ENCODE measurements around the gene CCDC102A. TPM values are rescaled to one million over a fixed set of nuclear protein-coding genes. Genes with fewer than 3 reads are reported as not detected.
A peak's percentile ranks its signal among the peaks of the same experiment; 100 is the strongest.

The CCDC102A gene
- polyA plus RNA-seq, 3 donors: not detected

GRCh38 chr16:57470711-57471110 lies 65.7 kb downstream of the CCDC102A start:
- peaks cover 12% of the 10 kb centered on the region for H3K4me1 Mint-ChIP-seq
- H3K27ac Mint-ChIP-seq: peak overlapping the region in 3 of 7 donors; percentile 15 to 46 (median 28)
- Histone ChIP-seq H3K27ac (ENCODE audit: low read depth in 1 of 2, low read length in 2 of 2) (peak overlapping the region in 1 of 2 donors; percentile 11), H2AFZ (ENCODE audit: insufficient read depth, low read depth, low read length, poor library complexity, severe bottlenecking) (no peak overlapping the region), H3K9ac (ENCODE audit: insufficient read depth, low read length, poor library complexity, severe bottlenecking) (no peak overlapping the region), H3K27me3 (ENCODE audit: control insufficient read depth in 2 of 2, insufficient read depth in 2 of 2, low read length in 2 of 2) (no peaks in the 10 kb centered on the region), H4K20me1 (ENCODE audit: insufficient read depth, low read length) (peaks cover 4% of the 10 kb centered on the region), H3K79me2 (ENCODE audit: insufficient read depth, low read length) (no peaks in the 10 kb centered on the region), H3K4me3 (replicated peaks in 1 of 3; ENCODE audit: low read depth in 2 of 3, low read length in 3 of 3) (no peak overlapping the region), H3K4me1 (ENCODE audit: control insufficient read depth in 1 of 2, insufficient read depth in 2 of 2, low read length in 2 of 2) (peaks cover 2 to 16% of the 10 kb centered on the region in 2 donors), H3K4me2 (replicated peaks; ENCODE audit: extremely low read depth, low read length, poor library complexity, severe bottlenecking) (no peak overlapping the region), H3K9me3 (replicated peaks in 1 of 2; ENCODE audit: control insufficient read depth in 1 of 2, insufficient read depth in 1 of 2, low read length in 2 of 2) (no peaks in the 10 kb centered on the region), H3K36me3 (replicated peaks in 1 of 2; ENCODE audit: control insufficient read depth in 1 of 2, insufficient read depth in 2 of 2, low read length in 2 of 2) (peaks cover 60 to 67% of the 10 kb centered on the region in 2 donors)
- intact Hi-C loops (cut with micrococcal nuclease): no loop called here
- no peak for DNase-seq
- H3K36me3 Mint-ChIP-seq: peaks cover 61 to 66% of the 10 kb centered on the region in 2 donors
- peaks cover 2 to 5% (median 3%) of the 10 kb centered on the region in 3 donors for H3K27me3 Mint-ChIP-seq (ENCODE audit: low read depth in 3 of 3)
- TF ChIP-seq, protein P1, sequence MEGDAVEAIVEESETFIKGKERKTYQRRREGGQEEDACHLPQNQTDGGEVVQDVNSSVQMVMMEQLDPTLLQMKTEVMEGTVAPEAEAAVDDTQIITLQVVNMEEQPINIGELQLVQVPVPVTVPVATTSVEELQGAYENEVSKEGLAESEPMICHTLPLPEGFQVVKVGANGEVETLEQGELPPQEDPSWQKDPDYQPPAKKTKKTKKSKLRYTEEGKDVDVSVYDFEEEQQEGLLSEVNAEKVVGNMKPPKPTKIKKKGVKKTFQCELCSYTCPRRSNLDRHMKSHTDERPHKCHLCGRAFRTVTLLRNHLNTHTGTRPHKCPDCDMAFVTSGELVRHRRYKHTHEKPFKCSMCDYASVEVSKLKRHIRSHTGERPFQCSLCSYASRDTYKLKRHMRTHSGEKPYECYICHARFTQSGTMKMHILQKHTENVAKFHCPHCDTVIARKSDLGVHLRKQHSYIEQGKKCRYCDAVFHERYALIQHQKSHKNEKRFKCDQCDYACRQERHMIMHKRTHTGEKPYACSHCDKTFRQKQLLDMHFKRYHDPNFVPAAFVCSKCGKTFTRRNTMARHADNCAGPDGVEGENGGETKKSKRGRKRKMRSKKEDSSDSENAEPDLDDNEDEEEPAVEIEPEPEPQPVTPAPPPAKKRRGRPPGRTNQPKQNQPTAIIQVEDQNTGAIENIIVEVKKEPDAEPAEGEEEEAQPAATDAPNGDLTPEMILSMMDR (IDR thresholded peaks at IDR 0.05): no peak
- H3K9me3 Mint-ChIP-seq: peaks cover 0 to 5% (median 0%) of the 10 kb centered on the region in 7 donors
- no peak overlapping the region for H3K4me3 Mint-ChIP-seq
- WGBS (ENCODE audit: insufficient coverage): 65% methylated on average over 5 of the region's 6 CpGs

DNA sequence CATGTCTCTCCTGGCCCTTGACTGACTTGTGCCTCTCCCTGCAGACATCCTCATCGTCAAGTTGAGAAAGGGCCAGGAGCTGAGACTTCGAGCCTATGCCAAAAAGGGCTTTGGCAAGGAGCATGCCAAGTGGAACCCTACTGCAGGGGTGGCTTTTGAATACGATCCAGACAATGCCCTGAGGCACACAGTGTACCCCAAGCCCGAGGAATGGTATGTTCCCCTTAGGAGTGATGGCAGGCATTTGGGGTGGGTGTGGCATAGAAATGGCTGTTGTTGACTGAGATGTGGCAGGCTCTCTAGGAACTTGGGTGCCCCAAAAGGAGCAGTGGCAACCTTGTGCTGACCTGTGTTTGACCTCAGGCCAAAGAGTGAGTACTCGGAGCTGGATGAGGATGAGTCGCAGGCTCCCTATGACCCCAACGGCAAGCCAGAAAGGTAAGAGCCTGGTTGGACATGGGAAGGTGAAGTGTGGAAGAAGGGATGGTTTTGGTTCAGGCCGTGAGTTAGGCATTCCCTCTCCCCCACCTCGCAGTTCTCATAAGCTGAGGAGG lies 66.4 kb downstream of the CCDC102A start:
- no peak overlapping the region for H3K4me3 ChIP-seq (replicated peaks in 1 of 3; ENCODE audit: low read depth in 2 of 3, low read length in 3 of 3)
- Mint-ChIP-seq H3K4me1 (peaks cover 13% of the 10 kb centered on the region), H3K27me3 (ENCODE audit: low read depth in 3 of 3) (peaks cover 0 to 2% (median 0%) of the 10 kb centered on the region in 3 donors), H3K9me3 (peaks cover 0 to 5% (median 0%) of the 10 kb centered on the region in 7 donors), H3K27ac (peak overlapping the region in 1 of 7 donors; percentile 18), H3K4me3 (no peak overlapping the region), H3K36me3 (peaks cover 68 to 73% of the 10 kb centered on the region in 2 donors)
- intact Hi-C loops (cut with micrococcal nuclease): loop anchor here in 1 of 2 donors (10.0 kb wide), 1 partner anchor 265 kb away; the partner anchor contains the start of gene KATNB1
- peaks cover 66 to 74% of the 10 kb centered on the region in 2 donors for H3K36me3 ChIP-seq (replicated peaks in 1 of 2; ENCODE audit: control insufficient read depth in 1 of 2, insufficient read depth in 2 of 2, low read length in 2 of 2)
- H2AFZ ChIP-seq (ENCODE audit: insufficient read depth, low read depth, low read length, poor library complexity, severe bottlenecking): no peak overlapping the region
- H3K9ac ChIP-seq (ENCODE audit: insufficient read depth, low read length, poor library complexity, severe bottlenecking): no peak overlapping the region
- no peaks in the 10 kb centered on the region for H3K9me3 ChIP-seq (replicated peaks in 1 of 2; ENCODE audit: control insufficient read depth in 1 of 2, insufficient read depth in 1 of 2, low read length in 2 of 2)
- 98% methylated on average over 7 of the region's 9 CpGs for WGBS (ENCODE audit: insufficient coverage)
- H3K4me2 ChIP-seq (replicated peaks; ENCODE audit: extremely low read depth, low read length, poor library complexity, severe bottlenecking): no peak overlapping the region
- TF ChIP-seq, protein P1 (IDR thresholded peaks at IDR 0.05): no peak
- DNase-seq: no peak
- H3K79me2 ChIP-seq (ENCODE audit: insufficient read depth, low read length): peaks cover 7% of the 10 kb centered on the region
- H3K27me3 ChIP-seq (ENCODE audit: control insufficient read depth in 2 of 2, insufficient read depth in 2 of 2, low read length in 2 of 2): no peaks in the 10 kb centered on the region
- H4K20me1 ChIP-seq (ENCODE audit: insufficient read depth, low read length): peaks cover 10% of the 10 kb centered on the region
- H3K4me1 ChIP-seq (ENCODE audit: control insufficient read depth in 1 of 2, insufficient read depth in 2 of 2, low read length in 2 of 2): peaks cover 0 to 10% of the 10 kb centered on the region in 2 donors
- peak overlapping the region in 1 of 2 donors; percentile 11 for H3K27ac ChIP-seq (ENCODE audit: low read depth in 1 of 2, low read length in 2 of 2)
